H1 (cell line): ENCODE measurements around the gene DOCK11. TPM values are rescaled to one million over a fixed set of nuclear protein-coding genes. Genes with fewer than 3 reads are reported as not detected.

Experiments
- CTCF ChIA-PET: fragments of 300-600 bp; sonication (Branson Sonifier 250); formaldehyde crosslinking; loops from one replicate; lab custom pipeline; 2021; ENCODE audit not compliant: partially characterized antibody; lab: Charles Lee
- POLR2A ChIA-PET: fragments of 300-600 bp; sonication (Branson Sonifier 250); formaldehyde crosslinking; loops from one replicate; lab custom pipeline; 2021; ENCODE audit warnings: inconsistent platforms; ENCODE audit not compliant: partially characterized antibody; lab: Charles Lee
- DNase-seq, 2 experiments: peaks; one replicate each; pipeline versions ENCODE4 v3.0.0 to v3.0.0-alpha.2; 2010 to 2022; ENCODE audit warnings: low spot score in 2 of 2, low read depth in 1 of 2, mixed read lengths in 1 of 2
- FAIRE-seq: peaks from 2 replicates; lab custom pipeline; 2011; peaks lifted over from hg19 to GRCh38; lab: Jason Lieb, UNC
- H2AFZ ChIP-seq: 2 replicates; pipeline ENCODE4 v1.8.1; 2012; ENCODE audit warnings: low read length, inconsistent platforms
- H2AK5ac ChIP-seq: 2 replicates; pipeline ENCODE4 v1.6.1; 2013; ENCODE audit warnings: low read depth, low read length
- H2BK120ac ChIP-seq: replicated peaks from 2 replicates; pipeline ENCODE3; 2013; ENCODE audit warnings: low read depth, low read length, inconsistent platforms
- H2BK12ac ChIP-seq: 2 replicates; pipeline ENCODE4 v1.6.1; 2013; ENCODE audit warnings: low read depth, low read length
- H2BK15ac ChIP-seq: 2 replicates; pipeline ENCODE4 v1.6.1; 2013; ENCODE audit warnings: low read length
- H2BK20ac ChIP-seq: 2 replicates; pipeline ENCODE4 v1.6.1; 2013; ENCODE audit warnings: low read length
- H2BK5ac ChIP-seq: 2 replicates; pipeline ENCODE4 v1.6.1; 2013; ENCODE audit warnings: low read depth, low read length
- H3K14ac ChIP-seq: 2 replicates; pipeline ENCODE4 v1.6.1; 2013; ENCODE audit warnings: inconsistent platforms; ENCODE audit not compliant: insufficient read length
- H3K18ac ChIP-seq: 2 replicates; pipeline ENCODE4 v1.6.1; 2013; ENCODE audit warnings: low read length; ENCODE audit errors: extremely low read depth
- H3K23ac ChIP-seq: 2 replicates; pipeline ENCODE4 v1.6.1; 2013; ENCODE audit warnings: inconsistent platforms; ENCODE audit not compliant: insufficient read length
- H3K23me2 ChIP-seq: 2 replicates; pipeline ENCODE4 v1.6.1; 2013; ENCODE audit warnings: low read depth, low read length
- H3K27ac ChIP-seq: 2 replicates; pipeline ENCODE4 v1.6.1; 2011; ENCODE audit warnings: low read depth, low read length, inconsistent platforms
- H3K27me3 ChIP-seq, 4 experiments: replicated peaks in 1 of 4; 1 replicate in 1 of 4; 2 replicates in 3 of 4; pipeline versions ENCODE4 v1.6.1 to v1.8.1; 2011 to 2013; ENCODE audit warnings: low read length in 3 of 4, mild to moderate bottlenecking in 3 of 4, inconsistent platforms in 2 of 4, mixed read lengths in 2 of 4, moderate library complexity in 1 of 4; ENCODE audit not compliant: control insufficient read depth in 3 of 4, insufficient read depth in 3 of 4; ENCODE audit errors: extremely low read depth in 1 of 4
- H3K36me3 ChIP-seq, 4 experiments: 2 replicates each; pipeline versions ENCODE4 v1.6.1 to v1.8.1; 2011 to 2013; ENCODE audit warnings: mild to moderate bottlenecking in 4 of 4, low read length in 3 of 4, moderate library complexity in 2 of 4, control low read depth in 1 of 4, inconsistent platforms in 1 of 4; ENCODE audit not compliant: insufficient read depth in 4 of 4, control insufficient read depth in 2 of 4
- H3K4ac ChIP-seq: replicated peaks from 2 replicates; pipeline ENCODE3; 2013; ENCODE audit warnings: low read length, low read depth, mixed read lengths, inconsistent platforms; ENCODE audit not compliant: insufficient read length
- H3K4me1 ChIP-seq, 4 experiments: replicated peaks in 1 of 4; 1 replicate in 1 of 4; 2 replicates in 3 of 4; pipeline versions ENCODE4 v1.6.1 to v1.8.1; 2011 to 2013; ENCODE audit warnings: low read length in 3 of 4, inconsistent platforms in 2 of 4, mixed read lengths in 1 of 4; ENCODE audit not compliant: insufficient read depth in 4 of 4, control insufficient read depth in 3 of 4
- H3K4me2 ChIP-seq, 2 experiments: 2 replicates each; pipeline versions ENCODE4 v1.6.1 to v1.8.1; 2011 to 2013; ENCODE audit warnings: low read depth in 2 of 2, low read length in 2 of 2, control low read depth in 1 of 2, inconsistent platforms in 1 of 2, mild to moderate bottlenecking in 1 of 2; ENCODE audit not compliant: insufficient read depth in 1 of 2
- H3K4me3 ChIP-seq, 4 experiments: fragments of 200-600, 300-600 bp in 1 of 4; sonication (generic), shearing (Covaris generic), sonication (Bioruptor Twin) in 1 of 4; 2 replicates each; pipeline versions ENCODE4 v1.5.1 to v1.8.1; 2011 to 2016; ENCODE audit warnings: low read length in 4 of 4, low read depth in 3 of 4, control low read depth in 2 of 4, inconsistent platforms in 2 of 4, mild to moderate bottlenecking in 2 of 4, mixed read lengths in 1 of 4, moderate library complexity in 1 of 4; ENCODE audit not compliant: insufficient read depth in 2 of 4; ENCODE audit errors: extremely low read depth in 1 of 4
- H3K56ac ChIP-seq: replicated peaks from 2 replicates; pipeline ENCODE3; 2013; ENCODE audit warnings: low read depth, mild to moderate bottlenecking, mixed read lengths, low read length, inconsistent platforms; ENCODE audit not compliant: insufficient read length
- H3K79me1 ChIP-seq: 2 replicates; pipeline ENCODE4 v1.6.1; 2013; ENCODE audit warnings: low read depth, low read length, control low read depth
- H3K79me2 ChIP-seq, 2 experiments: 2 replicates each; pipeline versions ENCODE4 v1.6.1 to v1.8.1; 2012 to 2013; ENCODE audit warnings: low read length in 2 of 2, mild to moderate bottlenecking in 2 of 2, inconsistent platforms in 1 of 2; ENCODE audit not compliant: insufficient read depth in 2 of 2, control insufficient read depth in 1 of 2
- H3K9ac ChIP-seq, 4 experiments: replicated peaks in 1 of 4; 1 replicate in 1 of 4; 2 replicates in 3 of 4; pipeline versions ENCODE4 v1.6.1 to v1.8.1; 2011 to 2013; ENCODE audit warnings: low read depth in 3 of 4, low read length in 3 of 4, control low read depth in 2 of 4, mild to moderate bottlenecking in 2 of 4, moderate library complexity in 2 of 4, inconsistent platforms in 1 of 4; ENCODE audit errors: extremely low read depth in 1 of 4
- H3K9me3 ChIP-seq, 2 experiments: 2 replicates each; pipeline versions ENCODE4 v1.6.1 to v1.8.1; 2012 to 2013; ENCODE audit warnings: mild to moderate bottlenecking in 2 of 2, moderate library complexity in 2 of 2, control low read depth in 1 of 2, inconsistent platforms in 1 of 2, low read depth in 1 of 2, low read length in 1 of 2, mixed read lengths in 1 of 2; ENCODE audit not compliant: insufficient read depth in 2 of 2
- H4K20me1 ChIP-seq, 2 experiments: replicated peaks in 1 of 2; 2 replicates each; pipeline versions ENCODE3 to v1.8.1; 2011 to 2013; ENCODE audit warnings: inconsistent platforms in 2 of 2, low read length in 2 of 2, mild to moderate bottlenecking in 1 of 2; ENCODE audit not compliant: insufficient read depth in 2 of 2, control insufficient read depth in 1 of 2
- H4K5ac ChIP-seq: 2 replicates; pipeline ENCODE4 v1.6.1; 2013; ENCODE audit warnings: low read length, low read depth, mixed read lengths, inconsistent platforms; ENCODE audit not compliant: insufficient read length
- H4K8ac ChIP-seq: 2 replicates; pipeline ENCODE4 v1.8.0; 2013; ENCODE audit warnings: mild to moderate bottlenecking, moderate library complexity, low read length, inconsistent platforms; ENCODE audit not compliant: insufficient read depth; ENCODE audit errors: extremely low read depth
- H4K91ac ChIP-seq: replicated peaks from 2 replicates; pipeline ENCODE3; 2013; ENCODE audit warnings: low read length, mixed read lengths, inconsistent platforms; ENCODE audit not compliant: insufficient read length
- ATF2 ChIP-seq: IDR thresholded peaks from 2 replicates; pipeline ENCODE4 v1.6.1; 2012; ENCODE audit warnings: low read length, inconsistent platforms
- BRCA1 ChIP-seq: IDR thresholded peaks from 2 replicates; pipeline ENCODE4 v1.6.1; 2012; ENCODE audit warnings: low read depth, low read length, improper control_type of control experiment
- CHD2 ChIP-seq: IDR thresholded peaks from 2 replicates; pipeline ENCODE4 v1.6.1; 2012; ENCODE audit warnings: low read length, improper control_type of control experiment
- E2F6 ChIP-seq: IDR thresholded peaks from 2 replicates; pipeline ENCODE4 v1.6.1; 2012; ENCODE audit warnings: inconsistent platforms
- NRF1 ChIP-seq: IDR thresholded peaks from 2 replicates; pipeline ENCODE4 v1.6.1; 2011; ENCODE audit warnings: mild to moderate bottlenecking, low read depth, low read length, improper control_type of control experiment
- RFX5 ChIP-seq: IDR thresholded peaks from 2 replicates; pipeline ENCODE4 v1.6.1; 2011; ENCODE audit warnings: low read depth, low read length, improper control_type of control experiment, borderline replicate concordance
- SAP30 ChIP-seq: fragments of 300-600 bp; sonication (generic); IDR thresholded peaks from 2 replicates; pipeline ENCODE4 v1.7.1; 2012; ENCODE audit warnings: low read length, moderate library complexity, mild to moderate bottlenecking, inconsistent platforms; ENCODE audit not compliant: insufficient read depth, insufficient replicate concordance
- SP1 ChIP-seq: IDR thresholded peaks from 2 replicates; pipeline ENCODE4 v1.6.1; 2011; ENCODE audit warnings: low read depth, low read length
- TBP ChIP-seq: IDR thresholded peaks from 2 replicates; pipeline ENCODE4 v1.6.1; 2011; ENCODE audit warnings: low read depth, low read length, improper control_type of control experiment
- USF2 ChIP-seq: IDR thresholded peaks from 2 replicates; pipeline ENCODE4 v1.6.1; 2011; ENCODE audit warnings: low read length, improper control_type of control experiment
- ZNF274 ChIP-seq: IDR thresholded peaks from 2 replicates; pipeline ENCODE4 v1.7.0; 2012; ENCODE audit warnings: low read length, borderline replicate concordance; ENCODE audit errors: extremely low read depth
- WGBS, 2 experiments: shearing (Covaris generic) in 1 of 2; methylation state at CpG; one replicate each; pipeline versions ENCODE4 v1.1.6 to v1.1.7; 2013 to 2015; ENCODE audit warnings: low lambda C conversion rate in 2 of 2, mixed read lengths in 2 of 2, inconsistent platforms in 1 of 2, low coverage in 1 of 2, missing lambda C conversion rate in 1 of 2; ENCODE audit not compliant: insufficient replicate concordance in 2 of 2, insufficient coverage in 1 of 2, insufficient read length in 1 of 2; ENCODE audit errors: extremely low coverage in 1 of 2, missing lambda C conversion rate in 1 of 2; 5-methylcytosine and 5-hydroxymethylcytosine counted together
- polyA plus RNA-seq, 7 experiments: library from polyadenylated mRNA; depleted of rRNA in 3 of 7; stranded (reverse) in 5 of 7; unstranded in 2 of 7; fragments of >200 nt in 5 of 7; fragments of 200-250 nt in 2 of 7; gene quantifications; 1 replicate in 5 of 7; 2 replicates in 1 of 7; 4 replicates in 1 of 7; pipeline versions ENCODE4 v1.2.1 to v1.2.3, GENCODE V29; 2011 to 2013; ENCODE audit warnings: missing spikeins in 2 of 7, mixed read lengths in 2 of 7
- total RNA-seq: library from RNA; stranded (reverse); fragmentation: NEBNext Ultra II Directional; extraction: Animal tissue kit (Norgen Biotek cat#: 25700); gene quantifications from 2 replicates; pipeline ENCODE4 v1.2.1, GENCODE V29; 2021

The DOCK11 gene
- total and polyA plus RNA-seq, 2 of the 8 experiments (the other 6 are each of a cell fraction or from before 2014, with no cell fraction given): 4.9 to 12.0 TPM

- Histone ChIP-seq H2BK12ac (no peak overlapping the region), H3K79me2 (no peaks in the 10 kb centered on the region), H3K18ac (no peak overlapping the region), H3K14ac (no peak overlapping the region), H3K4ac (no peak overlapping the region), H2AK5ac (no peak overlapping the region), H4K8ac (no peak overlapping the region), H3K23ac (no peak overlapping the region), H3K9ac (no peak overlapping the region), H4K20me1 (no peaks in the 10 kb centered on the region), H4K5ac (no peak overlapping the region), H3K27ac (no peak overlapping the region), H2BK5ac (no peak overlapping the region), H3K9me3 (no peaks in the 10 kb centered on the region), H3K27me3 (no peaks in the 10 kb centered on the region), H3K4me3 (no peak overlapping the region), H3K4me2 (no peak overlapping the region), H2BK120ac (no peak overlapping the region), H2BK20ac (no peak overlapping the region), H3K36me3 (peaks cover 0 to 13% (median 0%) of the 10 kb centered on the region in 4 experiments; a peak in 1 of 8 replicates), H2AFZ (no peak overlapping the region), H3K4me1 (no peaks in the 10 kb centered on the region; a peak in 2 of 7 replicates), H3K23me2 (no peaks in the 10 kb centered on the region), H2BK15ac (no peak overlapping the region), H4K91ac (no peak overlapping the region), H3K79me1 (no peaks in the 10 kb centered on the region), H3K56ac (no peak overlapping the region)
- ChIA-PET POLR2A (no interaction called here), CTCF (interaction anchor here (2.0 to 3.1 kb wide), 2 partner anchors 11 to 15 kb away, joined by 6 to 17 read pairs; no protein-coding TSS in a partner anchor)
- 76% methylated on average over 2 of the region's 2 CpGs; no CpG with 5 or more reads in 1 of the 2 experiments for WGBS, 2 experiments
- FAIRE-seq (no peak), DNase-seq (no peak)
- no peak for TF ChIP-seq E2F6
- TF ChIP-seq USF2: no peak
- TF ChIP-seq SAP30: no peak
- TF ChIP-seq RFX5: no peak
- no peak for TF ChIP-seq ATF2
- TF ChIP-seq TBP: no peak
- TF ChIP-seq ZNF274: no peak
- TF ChIP-seq CHD2: no peak
- no peak for TF ChIP-seq NRF1
- TF ChIP-seq SP1: no peak
- no peak for TF ChIP-seq BRCA1
Measured at GRCh38 chrX:118612290-118612689, 116.7 kb downstream of the DOCK11 start.
